ENCODE results near the gene FAM117B.

DNA sequence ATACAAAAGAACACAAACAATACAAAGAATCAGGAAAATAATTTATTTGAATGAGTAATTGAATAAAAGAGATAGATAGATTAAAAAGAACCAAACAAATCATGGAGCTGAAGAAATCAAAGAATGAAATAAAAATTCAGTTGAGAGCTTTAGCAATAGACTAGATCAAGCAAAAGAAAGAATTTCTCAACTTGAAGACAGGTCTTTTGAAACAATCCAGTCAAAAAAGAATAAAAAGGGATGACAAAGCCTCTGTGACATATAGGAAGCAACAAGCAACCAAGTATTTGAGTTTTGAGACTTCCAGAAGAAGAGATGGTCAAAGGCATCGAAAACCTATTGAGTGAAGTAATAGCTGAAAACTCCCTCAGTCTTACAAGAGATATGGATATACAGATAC is 108.8 kb downstream of the FAM117B start:
- TF ChIP-seq POLR2AphosphoS5 (IDR thresholded peaks at IDR 0.05; ENCODE audit: low read depth, low read length) (no peak), POLR2A (IDR thresholded peaks at IDR 0.05; ENCODE audit: low read depth, low read length) (no peak), TAF1 (IDR thresholded peaks at IDR 0.05; ENCODE audit: borderline replicate concordance, low read depth, low read length) (no peak)
